ENCODE data around the gene NLRP5. TPM values are rescaled to one million over a fixed set of nuclear protein-coding genes. Genes with fewer than 3 reads are reported as not detected.
"Not testable (repeated sequence)": the region's sequence is repeated elsewhere in the genome, so short reads cannot be mapped to it uniquely, and the experiment has no call there.

NLRP5 gene
- total RNA-seq, 1 experiment from 2014 or later = 5.1 TPM

DNA sequence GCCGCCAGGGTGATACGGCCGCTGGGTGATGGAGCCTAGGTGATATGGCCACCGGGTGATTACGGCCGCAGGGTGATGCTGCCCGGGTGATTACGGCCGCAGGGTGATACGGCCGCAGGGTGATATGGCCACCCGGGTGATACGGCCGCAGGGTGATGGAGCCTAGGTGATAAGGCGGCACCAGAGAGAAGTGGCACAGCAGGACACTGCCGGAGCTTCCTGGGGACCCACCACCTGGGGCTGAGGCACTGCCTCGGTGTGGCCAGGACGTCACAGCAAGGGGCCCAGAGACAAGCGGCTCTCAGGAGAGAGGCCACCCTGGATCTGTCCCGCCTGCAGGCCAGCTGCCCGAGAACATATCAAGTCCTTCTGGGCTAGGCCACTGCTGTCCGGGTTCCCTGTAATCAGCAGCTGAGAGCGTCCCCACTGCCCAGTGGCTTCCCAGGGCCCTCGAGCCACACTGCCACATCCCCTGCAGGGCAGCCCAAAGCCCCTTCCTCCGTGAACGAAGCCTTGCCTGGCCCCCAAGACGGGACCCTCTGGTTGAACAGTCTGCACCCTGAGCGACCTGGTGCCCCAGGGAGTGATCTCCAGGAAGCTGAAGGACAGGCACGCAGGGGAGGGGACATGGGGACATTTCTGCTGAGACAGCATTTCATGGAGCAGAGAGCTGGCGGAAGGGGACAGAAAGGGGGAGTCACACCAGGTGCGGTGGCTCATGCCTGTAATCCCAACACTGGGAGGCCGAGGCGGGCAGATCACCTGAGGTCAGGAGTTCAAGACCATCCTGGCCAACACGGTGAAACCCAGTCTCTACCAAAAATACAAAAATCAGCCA, 112.4 kb downstream of the NLRP5 start:
- DNase-seq (ENCODE audit: low read depth) = no peak

DNA sequence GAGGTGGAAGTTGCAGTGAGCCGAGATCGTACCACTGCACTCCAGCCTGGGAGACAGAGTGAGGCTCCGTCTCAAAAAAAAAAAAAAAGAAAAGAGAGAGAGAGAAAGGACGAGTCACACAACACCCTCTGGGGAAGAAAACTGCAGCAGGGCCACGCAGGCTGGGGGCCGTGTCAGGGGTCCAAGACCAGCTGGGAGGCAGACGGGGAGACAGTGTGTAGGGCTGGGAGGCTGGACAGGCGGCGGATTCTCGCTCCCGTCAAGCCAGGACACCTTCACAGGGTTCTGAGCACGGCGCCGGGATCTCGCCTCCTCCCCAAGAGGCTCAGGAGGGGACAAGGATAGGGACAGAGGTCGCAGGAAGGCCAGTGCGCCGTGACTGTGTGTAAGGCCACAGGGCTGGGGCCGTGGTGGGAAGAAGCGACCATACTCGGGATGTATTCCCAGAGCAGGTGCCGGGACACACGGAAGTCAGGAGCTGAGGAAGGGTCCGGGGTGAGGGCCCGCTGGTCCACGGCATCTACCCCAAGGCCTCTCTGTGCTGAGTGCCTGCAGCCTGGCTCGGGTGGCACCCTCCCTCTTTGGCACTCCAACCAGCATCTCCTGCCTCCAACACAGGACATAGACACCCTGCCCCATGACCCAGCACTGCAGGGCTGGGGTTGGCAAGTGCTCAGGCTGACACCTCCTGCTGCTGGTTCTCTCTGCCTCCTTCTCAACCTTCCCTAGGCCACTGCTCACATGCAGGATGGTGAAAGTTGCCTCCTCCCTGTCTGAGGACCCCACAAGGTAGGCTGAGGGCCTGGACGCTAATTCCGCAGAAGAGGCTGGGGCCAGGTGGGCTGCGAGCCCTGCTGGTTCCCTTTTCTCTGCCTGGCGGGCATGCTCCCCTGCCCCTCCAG, 113.3 kb downstream of the NLRP5 start:
- DNase-seq (ENCODE audit: low read depth) = no peak

DNA sequence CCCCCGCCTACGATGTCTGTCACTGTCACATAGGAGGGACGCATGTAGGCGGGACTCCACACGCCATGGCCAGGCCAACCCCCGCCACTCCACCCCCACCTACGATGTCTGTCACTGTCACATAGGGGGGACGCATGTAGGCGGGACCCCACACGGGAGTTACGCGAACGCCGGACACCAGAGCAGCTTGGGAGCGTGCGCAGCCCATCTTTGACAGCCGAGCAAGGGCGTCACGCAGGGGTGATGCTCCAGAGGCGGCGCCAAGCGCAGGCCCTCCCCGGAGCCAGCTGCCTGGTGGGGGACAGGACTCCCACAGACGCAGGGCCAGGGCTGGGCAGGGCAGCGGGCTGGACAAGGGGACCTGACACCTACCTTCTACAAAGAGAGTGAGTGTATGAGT, 114.5 kb downstream of the NLRP5 start:
- no peak for DNase-seq (ENCODE audit: low read depth)

DNA sequence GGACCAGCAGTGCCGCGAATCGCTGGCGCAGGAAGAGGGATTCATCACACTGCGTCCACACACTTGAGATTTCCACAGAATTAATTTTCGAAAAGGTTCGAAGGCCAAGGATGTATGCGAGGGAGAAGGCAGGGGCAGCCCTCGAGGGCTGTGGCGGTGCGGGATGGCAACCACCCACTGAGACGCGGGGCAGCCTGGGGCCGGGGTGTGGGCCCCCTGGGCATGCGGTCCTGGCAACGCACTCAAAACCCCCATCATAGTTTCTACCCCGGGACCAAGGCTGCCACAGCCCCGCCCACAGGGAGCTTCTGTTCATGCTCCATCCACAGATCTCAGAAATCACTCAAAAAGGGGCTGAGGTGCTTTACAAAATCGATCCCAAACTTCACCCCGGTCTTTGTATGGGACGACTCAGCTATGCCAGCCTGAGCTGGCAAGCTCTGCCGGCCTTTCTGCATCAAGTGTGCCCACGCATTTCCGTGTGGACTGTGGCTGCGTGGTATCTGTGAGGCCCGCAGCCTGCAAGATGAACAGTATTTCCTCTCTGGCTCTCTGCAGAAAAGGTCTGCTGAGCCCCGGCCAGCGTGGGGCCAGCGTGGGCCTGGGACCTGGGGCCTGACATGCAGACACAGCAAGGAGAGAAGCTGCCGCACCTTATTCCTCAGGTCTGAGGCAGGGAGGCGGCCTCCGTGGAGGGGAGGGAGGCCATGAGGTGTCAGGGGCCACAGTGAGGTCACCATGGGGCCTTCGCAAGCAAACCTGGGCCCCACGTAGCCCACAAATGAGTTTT, 115.4 kb downstream of the NLRP5 start:
- DNase-seq (ENCODE audit: low read depth) = no peak

DNA sequence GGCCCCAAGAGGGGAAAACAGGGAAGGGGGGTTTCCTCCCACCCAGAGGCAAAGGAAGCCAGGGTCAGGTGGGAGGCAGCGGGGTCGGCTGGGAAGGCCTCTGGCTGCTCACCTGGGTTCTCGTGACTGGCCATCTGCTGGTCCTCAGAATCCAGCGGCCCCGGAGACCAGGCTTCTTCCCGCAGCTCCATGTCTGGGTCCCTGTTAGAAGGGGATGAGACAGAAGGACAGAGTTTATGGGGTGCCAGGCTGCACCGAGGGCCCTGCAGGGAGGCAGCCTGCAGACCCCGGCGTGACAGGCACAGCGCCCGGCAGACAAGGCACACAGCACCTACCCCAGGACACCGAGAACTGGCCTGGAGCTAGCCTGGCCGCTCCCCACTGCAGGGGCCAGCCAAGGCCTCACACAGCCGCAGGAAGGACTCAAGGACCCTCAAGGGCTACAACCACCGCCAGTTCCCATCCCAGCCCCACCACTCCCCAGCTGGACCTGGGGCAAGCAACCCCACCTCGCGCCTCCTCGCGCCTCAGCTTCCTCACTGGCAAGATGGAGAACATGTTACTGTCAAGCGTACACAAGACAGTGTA, 116.5 kb downstream of the NLRP5 start:
- DNase-seq (ENCODE audit: low read depth) = no peak

DNA sequence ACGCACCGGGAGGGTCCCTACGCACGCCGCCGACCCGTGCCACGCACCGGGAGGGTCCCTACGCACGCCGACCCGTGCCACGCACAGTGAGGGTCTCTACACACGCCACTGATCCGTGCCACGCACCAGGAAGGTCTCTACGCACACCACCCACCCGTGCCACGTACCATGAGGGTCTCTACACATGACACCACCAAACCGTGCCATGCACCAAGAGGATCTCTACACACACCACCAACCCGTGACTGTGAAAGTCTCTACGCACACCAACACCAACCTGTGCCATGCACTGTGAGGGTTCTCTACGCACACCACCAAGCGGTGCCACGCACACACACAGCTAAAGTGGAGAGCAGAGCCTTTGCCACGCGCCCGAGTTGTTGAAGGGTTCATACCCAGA, 117.8 kb downstream of the NLRP5 start:
- DNase-seq (ENCODE audit: low read depth) = no peak

DNA sequence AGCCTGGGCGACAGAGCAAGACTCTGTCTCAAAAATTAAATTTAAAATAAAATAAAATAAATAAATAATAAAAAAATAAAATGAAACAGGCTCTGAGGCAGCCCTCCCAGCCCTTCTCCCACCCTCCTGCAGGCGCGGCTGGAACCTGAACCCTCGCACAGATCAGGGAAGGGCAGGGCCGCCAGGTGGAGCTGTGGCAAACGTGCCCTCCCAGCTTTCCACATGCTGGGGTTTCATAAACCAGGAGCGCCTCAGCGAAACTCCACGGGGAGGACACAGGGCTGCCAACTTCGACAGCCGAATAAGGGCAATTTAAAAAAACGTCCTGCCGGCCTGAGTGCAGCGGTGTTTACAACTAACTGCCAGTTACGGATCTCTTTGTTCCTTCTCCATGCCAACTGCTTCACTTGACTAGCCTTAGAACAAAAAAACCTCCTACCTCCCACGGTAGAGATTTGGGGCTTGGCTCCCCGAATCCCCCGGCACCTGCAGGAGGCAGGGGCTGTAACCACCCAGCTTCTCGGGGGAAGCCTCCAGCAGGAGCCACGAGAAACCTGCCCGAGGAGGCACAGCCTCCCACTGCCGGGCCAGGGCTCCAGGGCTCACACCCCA, 118.6 kb downstream of the NLRP5 start:
- DNase-seq (ENCODE audit: low read depth) = peak; percentile 32

DNA sequence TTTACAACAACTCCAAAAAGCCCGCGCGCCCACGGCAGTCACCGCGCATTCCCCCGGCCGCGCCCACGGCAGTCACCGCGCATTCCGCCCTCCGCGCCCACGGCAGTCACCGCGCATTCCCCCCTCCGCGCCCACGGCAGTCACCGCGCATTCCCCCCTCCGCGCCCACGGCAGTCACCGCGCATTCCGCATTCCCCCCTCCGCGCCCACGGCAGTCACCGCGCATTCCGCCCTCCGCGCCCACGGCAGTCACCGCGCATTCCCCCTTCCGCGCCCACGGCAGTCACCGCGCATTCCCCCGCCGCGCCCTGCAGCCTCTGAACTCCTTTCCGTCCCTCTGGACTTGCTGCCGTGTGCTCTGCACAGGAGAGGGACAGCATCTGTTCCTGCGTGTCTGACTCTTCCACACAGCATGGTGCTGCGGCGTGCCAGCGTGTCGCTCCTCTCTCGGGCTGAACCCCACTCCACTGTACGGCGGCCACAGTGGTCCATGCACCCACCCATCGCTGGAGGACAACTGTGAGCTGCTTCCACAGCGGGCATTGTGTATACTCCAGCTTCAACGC, 119.3 kb downstream of the NLRP5 start:
- DNase-seq (ENCODE audit: low read depth) = not testable (repeated sequence)

DNA sequence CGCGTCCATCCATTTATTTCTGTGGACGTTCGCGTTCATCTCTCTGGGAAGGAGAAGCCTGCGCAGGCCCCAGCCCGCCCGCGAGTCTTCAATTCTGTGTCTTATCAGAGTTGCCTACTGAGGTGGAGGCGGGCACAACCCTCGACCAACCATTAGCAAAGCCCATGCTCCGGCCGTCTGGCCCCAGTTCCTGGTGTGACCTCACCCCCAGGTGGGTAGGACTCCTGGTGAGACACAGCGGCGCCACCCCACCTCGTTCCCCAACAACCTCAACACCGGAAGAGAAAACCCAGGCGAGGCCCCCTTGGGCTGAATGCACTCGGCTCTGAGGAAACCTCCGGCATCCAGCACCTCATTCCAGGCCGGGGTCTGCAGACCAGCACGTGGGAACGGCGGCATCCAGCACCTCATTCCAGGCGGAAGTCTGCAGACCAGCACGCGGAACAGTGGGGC, 119.8 kb downstream of the NLRP5 start:
- DNase-seq (ENCODE audit: low read depth) = no peak

DNA sequence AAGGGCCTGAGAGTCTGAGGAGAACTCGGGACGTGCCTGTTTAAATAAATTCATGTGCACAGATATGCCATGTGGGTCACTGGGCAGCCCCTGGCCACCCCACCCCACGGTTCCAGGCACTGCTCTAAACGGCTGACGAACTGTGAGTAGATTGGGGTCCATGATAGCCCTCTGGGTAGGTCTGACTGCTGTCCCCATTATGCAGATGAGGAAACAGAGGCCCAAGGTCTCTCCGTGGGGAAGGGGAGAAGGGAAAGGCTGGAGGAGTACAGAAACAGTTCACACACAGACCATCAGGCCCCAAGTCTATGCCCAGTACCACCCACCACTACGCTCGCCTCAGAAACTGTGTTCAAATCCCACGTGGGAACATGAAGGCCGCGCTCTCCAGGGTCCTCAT, 120.4 kb downstream of the NLRP5 start:
- no peak for DNase-seq (ENCODE audit: low read depth)

DNA sequence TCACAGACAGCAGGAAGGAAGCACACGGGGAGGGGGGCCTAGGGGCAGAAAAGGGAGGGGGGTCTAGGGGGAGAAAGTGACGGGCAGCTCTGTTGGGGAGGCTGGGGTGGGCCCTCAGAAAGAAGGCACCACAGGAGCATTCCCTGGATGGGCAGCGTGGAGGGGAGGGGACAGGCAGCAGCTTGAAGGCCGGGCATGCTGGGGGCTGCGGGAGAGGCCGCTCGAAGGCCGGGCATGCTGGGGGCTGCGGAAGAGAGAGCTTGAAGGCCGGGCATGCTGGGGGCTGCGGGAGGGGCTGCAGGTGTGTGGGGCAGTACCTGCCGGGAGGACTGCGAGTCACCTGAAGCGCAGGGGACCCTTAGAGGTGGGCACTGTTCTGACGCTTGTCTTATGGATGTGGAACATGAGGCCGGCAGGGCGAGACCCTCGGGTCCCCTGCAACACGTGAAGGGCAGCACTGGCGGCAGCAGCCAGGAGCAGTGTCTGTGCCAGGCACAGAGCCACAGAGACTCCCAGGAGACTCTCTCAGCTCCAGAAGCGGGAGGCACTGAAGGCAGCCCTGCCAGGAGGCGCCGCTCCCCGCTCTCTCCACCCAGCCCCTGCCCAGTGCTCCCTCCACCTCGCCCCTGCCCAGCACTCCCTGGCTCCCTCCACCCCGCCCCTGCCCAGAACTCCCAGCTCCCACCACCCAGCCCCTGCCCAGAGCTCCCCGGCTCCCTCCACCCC, 121.2 kb downstream of the NLRP5 start:
- no peak for DNase-seq (ENCODE audit: low read depth)

DNA sequence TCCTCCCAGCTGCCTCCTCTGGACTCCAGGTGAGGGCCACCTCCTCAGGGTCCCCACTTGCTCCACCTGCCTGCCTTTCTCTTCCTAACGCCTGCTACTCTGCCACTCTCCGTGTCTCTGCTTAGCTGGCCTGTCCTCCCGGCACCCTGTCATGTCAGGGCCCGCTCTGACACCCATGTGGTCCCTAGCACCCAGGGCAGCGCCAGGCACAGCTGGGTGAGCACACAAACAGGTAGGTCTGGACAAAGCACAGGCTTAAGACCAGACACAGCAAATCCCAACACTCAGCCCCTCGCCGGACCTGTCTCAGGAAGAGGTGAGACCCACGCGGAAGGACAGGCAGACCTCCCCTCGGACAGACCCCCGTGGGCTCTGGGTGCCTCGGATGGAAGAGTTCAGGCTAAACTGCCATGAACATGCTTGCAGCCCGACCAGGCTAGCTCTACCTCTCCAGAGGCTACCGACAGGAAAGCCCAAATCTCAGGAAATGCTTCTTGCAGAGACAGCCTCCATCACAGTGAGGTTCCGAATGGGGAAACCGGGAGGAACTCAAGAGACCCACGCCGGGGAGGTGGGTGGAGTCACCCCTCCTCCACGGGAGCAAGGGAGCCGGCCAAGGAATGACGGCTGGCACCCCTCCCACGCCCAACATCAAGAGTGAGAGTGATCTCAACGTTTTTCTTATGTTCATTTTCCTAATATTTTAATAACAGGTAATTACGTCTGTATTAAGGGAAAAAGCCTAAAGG, 122.0 kb downstream of the NLRP5 start:
- no peak for DNase-seq (ENCODE audit: low read depth)

DNA sequence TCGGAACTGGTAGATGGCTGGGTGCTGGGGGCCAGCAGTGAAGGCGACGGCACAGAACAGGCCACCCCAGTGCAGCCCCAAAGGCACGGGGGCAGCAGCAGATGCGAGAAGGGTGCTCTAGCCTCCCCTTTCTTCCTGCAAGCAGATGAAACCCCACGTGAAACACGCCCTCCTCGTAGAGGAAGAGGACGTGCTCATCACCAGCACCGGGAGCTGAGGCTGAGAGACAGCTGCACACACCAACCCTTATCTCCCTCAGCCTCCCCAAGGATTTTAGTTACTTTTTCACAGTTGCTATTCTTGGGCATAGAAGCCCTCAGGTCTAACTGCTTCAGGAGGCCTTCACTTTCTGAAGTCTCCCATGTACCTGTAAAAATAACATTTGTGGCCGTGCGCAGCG, 122.7 kb downstream of the NLRP5 start:
- no peak for DNase-seq (ENCODE audit: low read depth)

DNA sequence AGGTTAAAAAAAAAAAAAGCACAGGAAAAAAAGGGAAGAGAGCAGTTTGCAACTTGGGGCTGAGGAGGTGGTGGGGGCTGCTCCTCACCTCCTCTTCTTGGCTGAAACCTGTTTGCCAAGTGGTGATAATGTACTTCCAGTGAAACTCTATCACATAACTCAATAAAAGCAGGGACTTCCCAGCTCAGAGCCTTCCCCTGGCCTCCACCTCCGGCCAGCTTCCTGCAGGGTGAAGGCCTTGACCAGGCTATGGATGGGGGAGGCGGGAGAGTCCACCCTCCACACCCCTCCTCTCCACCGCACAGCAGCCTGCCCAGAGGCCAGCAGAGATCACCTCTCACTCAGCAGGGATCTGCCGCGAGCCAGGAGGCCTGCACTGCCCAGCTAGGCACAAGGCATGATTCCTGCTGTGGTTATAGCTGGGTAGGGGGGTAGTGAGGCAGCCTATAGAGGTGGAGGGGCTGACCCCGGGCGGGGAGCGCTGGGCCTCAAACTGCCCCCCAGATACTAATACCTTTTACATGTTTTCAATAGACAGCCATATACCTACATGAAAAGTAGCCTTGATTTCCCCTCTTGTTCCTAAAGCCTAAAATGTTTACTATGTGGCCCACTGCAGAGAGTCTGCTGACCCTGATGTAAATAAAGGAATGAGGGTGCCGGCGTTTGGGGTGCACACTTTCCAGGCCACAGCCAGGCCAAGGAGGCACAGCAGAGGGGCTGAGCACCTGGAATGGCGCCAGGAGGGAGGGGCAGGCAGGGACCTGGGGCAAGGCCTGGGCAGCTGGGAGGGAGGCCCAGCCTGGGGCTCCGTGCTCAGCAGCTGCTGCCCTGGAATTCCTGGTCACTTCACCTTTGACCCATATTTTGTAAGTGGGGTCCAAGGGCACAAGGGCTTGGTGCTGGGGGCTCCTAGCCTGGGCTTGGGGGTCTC, 124.2 kb downstream of the NLRP5 start:
- no peak for DNase-seq (ENCODE audit: low read depth)

All from Daoy (cell line).